Amniotic stem cell (primary cell): ENCODE data around the gene DHX29.

Experiments used
- DNase-seq: peaks from one replicate; lab custom pipeline; 2025; lab: John Stamatoyannopoulos, UW

The DHX29 gene

GRCh38 chr5:55313870-55314617 is 6.5 kb upstream of the DHX29 start:
- no peak for DNase-seq

- no peak for DNase-seq
Observed at GRCh38 chr5:55308254-55308836, 851 bp upstream of the DHX29 start.

- DNase-seq = no peak
Observed at GRCh38 chr5:55306641-55307382, 682 bp downstream of the DHX29 start.

GRCh38 chr5:55305345-55305744 is 2.1 kb downstream of the DHX29 start:
- no peak for DNase-seq

GRCh38 chr5:55304584-55304983 is 2.9 kb downstream of the DHX29 start:
- DNase-seq = no peak

GRCh38 chr5:55303238-55303690 is 4.2 kb downstream of the DHX29 start:
- no peak for DNase-seq

GRCh38 chr5:55300890-55301289 is 6.6 kb downstream of the DHX29 start:
- no peak for DNase-seq

- DNase-seq = no peak
Observed at GRCh38 chr5:55294935-55295334, 12.6 kb downstream of the DHX29 start.

GRCh38 chr5:55290991-55291390 is 16.5 kb downstream of the DHX29 start:
- DNase-seq = no peak

- no peak for DNase-seq
Observed at GRCh38 chr5:55289808-55290207, 17.7 kb downstream of the DHX29 start.

GRCh38 chr5:55286411-55286933 is 21.0 kb downstream of the DHX29 start:
- no peak for DNase-seq

GRCh38 chr5:55278778-55279177 is 28.7 kb downstream of the DHX29 start:
- peak; percentile 33 for DNase-seq

- DNase-seq = peak; percentile 51
Observed at GRCh38 chr5:55276771-55277170, 30.7 kb downstream of the DHX29 start.

GRCh38 chr5:55258339-55258738 is 49.2 kb downstream of the DHX29 start:
- DNase-seq = no peak

- DNase-seq = no peak
Observed at GRCh38 chr5:55254802-55255201, 52.7 kb downstream of the DHX29 start.

- DNase-seq = no peak
Observed at GRCh38 chr5:55250064-55250463, 57.4 kb downstream of the DHX29 start.

GRCh38 chr5:55241746-55242145 is 65.7 kb downstream of the DHX29 start:
- DNase-seq = no peak

- DNase-seq = no peak
Observed at GRCh38 chr5:55236800-55237199, 70.7 kb downstream of the DHX29 start.

- DNase-seq = no peak
Observed at GRCh38 chr5:55234121-55234700, 73.3 kb downstream of the DHX29 start.

- DNase-seq = no peak
Observed at GRCh38 chr5:55232985-55233928, 74.2 kb downstream of the DHX29 start, which contains the start of gene CCNO. CCNO (minus strand) TSS chr5:55233608; CDS start chr5:55233523, 85 bp downstream.
